Activated CD8-positive, alpha-beta T cell treated with anti-CD3 and anti-CD28 coated beads for 36 hours (primary cell): ENCODE results near the gene VWA5A. TPM values are rescaled to one million over a fixed set of nuclear protein-coding genes. Genes with fewer than 3 reads are reported as not detected.

Experiments
- ATAC-seq: fragments of 200-7000 bp; cut with Tn5 transposase; one replicate; pipeline ENCODE4 v1.10.0; 2021; ENCODE audit warnings: mild to moderate bottlenecking, moderate library complexity
- CTCF ChIA-PET: fragments of 350-600 bp; sonication (Branson Sonifier 250); formaldehyde crosslinking; loops from one replicate; lab custom pipeline; 2021; ENCODE audit warnings: antibody characterized with exemption; lab: Charles Lee
- POLR2A ChIA-PET: fragments of 350-600 bp; sonication (Branson Sonifier 250); formaldehyde crosslinking; loops from one replicate; lab custom pipeline; 2021; ENCODE audit warnings: antibody characterized with exemption; lab: Charles Lee
- DNase-seq: peaks from one replicate; pipeline ENCODE4 v3.0.0-alpha.2; 2020
- H3K27ac Mint-ChIP-seq: one replicate; pipeline ENCODE4 v1.8.0; 2021; ENCODE audit warnings: mild to moderate bottlenecking, mixed read lengths
- H3K27me3 Mint-ChIP-seq: one replicate; pipeline ENCODE4 v1.8.0; 2021; ENCODE audit warnings: mixed read lengths
- H3K36me3 Mint-ChIP-seq: one replicate; pipeline ENCODE4 v1.8.0; 2021; ENCODE audit warnings: low read depth, mixed read lengths
- H3K4me1 Mint-ChIP-seq: one replicate; pipeline ENCODE4 v1.8.0; 2021; ENCODE audit warnings: low read depth, mixed read lengths
- H3K4me3 Mint-ChIP-seq: one replicate; pipeline ENCODE4 v1.8.0; 2021; ENCODE audit warnings: mild to moderate bottlenecking, moderate library complexity, mixed read lengths
- H3K9me3 Mint-ChIP-seq: one replicate; pipeline ENCODE4 v1.8.0; 2021; ENCODE audit warnings: mixed read lengths
- CTCF ChIP-seq: fragments of 200-600 bp; IDR thresholded peaks from one replicate; pipeline ENCODE4 v1.8.0; 2022; ENCODE audit warnings: antibody characterized with exemption, mild to moderate bottlenecking
- intact Hi-C: fragments of 100-400 bp; cut with micrococcal nuclease; formaldehyde crosslinking; loops from one replicate; pipeline ENCODE4 v1.10.0; 2022
- total RNA-seq, 2 experiments: library from RNA; stranded (reverse); gene quantifications; one replicate each; pipeline ENCODE4 v1.2.3, GENCODE V29; 2021

Gene VWA5A
- total RNA-seq, 2 experiments from 2014 or later, result 4.4 TPM

- Mint-ChIP-seq H3K4me1 (no peaks in the 10 kb centered on the region), H3K27ac (no peak overlapping the region), H3K9me3 (no peaks in the 10 kb centered on the region), H3K36me3 (no peaks in the 10 kb centered on the region), H3K27me3 (peaks cover 12% of the 10 kb centered on the region), H3K4me3 (no peak overlapping the region)
- DNase-seq, result no peak
- no peak for TF ChIP-seq CTCF
- ChIA-PET POLR2A (no interaction called here), CTCF (no interaction called here)
- intact Hi-C loops, result no loop called here
- ATAC-seq, result no peak
Measured at GRCh38 chr11:124170801-124171586, 55.7 kb downstream of the VWA5A start.

GRCh38 chr11:124172101-124172500 is 56.9 kb downstream of the VWA5A start:
- ATAC-seq (no peak), DNase-seq (no peak)
- no peaks in the 10 kb centered on the region for H3K36me3 Mint-ChIP-seq
- intact Hi-C loops, result no loop called here
- POLR2A ChIA-PET, result no interaction called here
- TF ChIP-seq CTCF, result no peak
- H3K27ac Mint-ChIP-seq, result no peak overlapping the region
- CTCF ChIA-PET, result no interaction called here
- no peak overlapping the region for H3K4me3 Mint-ChIP-seq
- peaks cover 10% of the 10 kb centered on the region for H3K27me3 Mint-ChIP-seq
- no peaks in the 10 kb centered on the region for H3K4me1 Mint-ChIP-seq
- H3K9me3 Mint-ChIP-seq, result no peaks in the 10 kb centered on the region

GRCh38 chr11:124172599-124172998 is 57.3 kb downstream of the VWA5A start:
- intact Hi-C loops, result no loop called here
- no peak for DNase-seq
- no peak for ATAC-seq
- Mint-ChIP-seq H3K4me1 (no peaks in the 10 kb centered on the region), H3K9me3 (no peaks in the 10 kb centered on the region), H3K27ac (no peak overlapping the region), H3K36me3 (no peaks in the 10 kb centered on the region), H3K4me3 (no peak overlapping the region), H3K27me3 (peaks cover 5% of the 10 kb centered on the region)
- TF ChIP-seq CTCF, result no peak
- ChIA-PET POLR2A (interaction anchor here (0.6 kb wide), 1 partner anchor 9 kb away, joined by 3 read pairs; no protein-coding TSS in a partner anchor), CTCF (interaction anchor here (1.4 kb wide), 1 partner anchor 21 kb away, joined by 3 read pairs; no protein-coding TSS in a partner anchor)

DNA sequence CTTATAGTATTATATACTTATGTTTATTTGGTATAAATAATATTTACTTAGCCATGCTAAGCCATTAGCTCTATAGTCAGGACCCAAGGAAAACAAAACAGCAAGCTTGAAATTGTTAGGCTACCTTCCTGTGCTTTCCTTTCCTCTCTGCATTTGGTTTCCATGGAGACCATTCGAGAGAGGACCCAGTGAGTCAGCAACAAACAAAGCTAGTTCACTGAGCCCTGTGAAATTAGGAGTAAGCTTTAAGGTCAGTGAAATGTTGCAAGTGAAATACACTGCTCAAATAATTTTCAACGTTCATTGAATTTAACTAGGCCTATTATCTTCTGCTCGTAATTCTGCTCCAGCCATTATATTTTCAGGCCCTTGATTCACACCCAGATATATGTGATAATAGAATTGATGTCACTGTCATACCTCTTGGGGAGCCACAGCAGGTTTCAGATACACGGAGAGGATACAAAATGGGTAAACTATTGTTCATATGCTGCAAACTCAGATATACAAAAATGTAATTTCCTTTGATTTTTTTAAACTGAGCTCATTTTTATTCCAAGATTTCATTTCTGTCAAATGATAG is 58.8 kb downstream of the VWA5A start:
- Mint-ChIP-seq H3K27ac (no peak overlapping the region), H3K27me3 (peaks cover 2% of the 10 kb centered on the region), H3K4me3 (no peak overlapping the region), H3K36me3 (no peaks in the 10 kb centered on the region), H3K4me1 (no peaks in the 10 kb centered on the region), H3K9me3 (no peaks in the 10 kb centered on the region)
- CTCF ChIA-PET, result interaction anchor here (1.0 to 2.8 kb wide), 3 partner anchors 19 to 102 kb away, joined by 3 to 7 read pairs (median 6); no protein-coding TSS in a partner anchor
- intact Hi-C loops, result no loop called here
- POLR2A ChIA-PET, result no interaction called here
- ATAC-seq (no peak), DNase-seq (no peak)
- no peak for TF ChIP-seq CTCF
